HG02870 (cell line): ENCODE results near the gene INO80E.

Source experiments
- ATAC-seq: cut with Tn5 transposase; IDR thresholded peaks from one replicate; pipeline ENCODE4 v1.9.1; 2021; ENCODE audit warnings: mild to moderate bottlenecking, moderate library complexity; ENCODE audit not compliant: unreplicated experiment

INO80E gene

DNA sequence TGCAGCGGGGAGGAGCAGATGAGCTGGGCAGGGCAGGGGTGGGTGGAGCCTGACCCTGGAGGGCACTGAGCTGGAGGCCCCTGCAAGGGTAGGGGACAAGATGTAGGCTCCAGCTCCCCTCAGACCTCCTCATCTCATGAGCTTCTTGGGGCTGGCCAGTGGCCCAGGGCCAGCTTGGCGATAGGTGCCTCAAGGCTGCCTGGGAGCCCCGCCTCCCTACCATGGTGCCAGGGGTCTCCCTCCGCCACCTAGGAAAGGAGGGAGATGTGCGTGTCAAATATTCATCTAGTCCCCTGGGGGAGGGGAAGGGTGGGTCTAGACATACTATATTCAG is 4.5 kb upstream of the INO80E start:
- ATAC-seq = no peak

GRCh38 chr16:29992344-29992967 is 3.6 kb upstream of the INO80E start:
- ATAC-seq = no peak

- ATAC-seq = no peak
Measured at GRCh38 chr16:29993191-29993902, 2.7 kb upstream of the INO80E start.

DNA sequence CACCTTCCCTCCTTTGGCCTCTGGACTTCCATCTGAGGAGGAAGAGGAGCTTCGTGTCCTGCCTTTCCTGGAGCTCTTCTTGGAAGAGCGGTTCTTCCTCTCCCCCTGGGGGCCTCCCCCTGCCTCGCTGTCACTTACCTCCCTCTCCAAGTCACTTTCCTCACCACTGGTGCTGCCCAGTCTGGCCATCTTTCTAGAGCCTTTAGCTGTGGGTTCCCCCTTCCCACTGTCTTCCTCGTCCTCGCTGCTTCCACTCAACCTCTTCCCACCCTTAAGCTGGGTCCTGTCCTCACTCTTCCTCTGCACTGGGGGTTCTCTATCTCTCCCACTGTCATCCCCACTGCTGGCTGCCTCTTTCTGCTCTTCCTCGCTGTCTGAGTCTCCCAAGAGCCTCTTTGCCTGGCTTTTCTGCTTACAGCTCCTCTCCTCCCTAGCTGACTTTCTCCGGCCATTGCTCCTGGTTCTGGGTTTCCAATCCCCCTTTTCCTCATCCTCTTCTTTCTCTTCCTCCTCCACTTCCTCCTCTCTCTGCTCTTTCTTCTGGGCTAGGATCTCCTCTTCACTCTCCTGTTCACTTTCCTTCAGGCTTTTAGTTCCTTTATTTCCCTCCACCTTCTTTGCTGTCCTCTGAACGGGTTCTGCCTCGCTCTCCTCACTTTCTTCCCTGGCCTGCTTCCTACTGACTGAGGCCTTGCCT is 2.0 kb upstream of the INO80E start:
- ATAC-seq = no peak

DNA sequence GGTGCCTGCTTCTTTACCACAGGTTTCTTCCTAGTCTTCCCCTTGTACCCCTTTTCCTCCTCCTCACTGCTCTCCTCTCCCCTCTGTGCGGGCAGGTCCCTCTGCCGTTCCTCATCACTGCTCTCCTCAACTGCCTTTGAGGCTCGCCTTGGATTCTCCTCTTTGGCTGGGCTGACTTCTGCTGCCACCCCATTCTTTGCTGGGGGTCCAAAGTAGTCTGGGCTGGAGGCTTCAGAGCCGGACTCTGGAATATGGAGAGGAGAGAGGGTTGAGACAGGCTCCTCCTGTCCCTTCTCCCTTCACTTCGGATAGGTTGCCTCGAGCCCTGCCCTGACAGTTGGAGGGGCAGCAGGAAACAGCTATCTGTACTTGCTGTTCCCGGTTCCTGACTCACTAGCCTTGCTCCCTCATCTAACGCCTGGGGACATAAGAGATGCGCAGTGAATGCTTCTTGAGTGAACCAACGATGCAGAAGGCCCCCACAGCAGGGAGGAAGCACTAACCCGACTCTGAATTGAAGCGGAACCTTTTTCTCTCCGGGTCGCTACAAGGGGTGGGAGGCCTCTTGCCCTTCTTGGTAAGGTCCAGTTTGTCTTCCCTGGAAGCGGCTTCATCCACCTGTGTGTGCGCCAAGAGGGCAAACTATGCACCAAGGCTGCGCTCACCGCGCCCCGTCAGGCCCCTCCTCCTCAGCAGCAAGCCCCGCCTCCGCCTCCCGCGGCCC is 1.3 kb upstream of the INO80E start:
- no peak for ATAC-seq

- ATAC-seq = peak; percentile 44
Measured at GRCh38 chr16:29995324-29995910, 624 bp upstream of the INO80E start, which contains the start of gene HIRIP3. HIRIP3 (minus strand) TSS chr16:29995617; CDS start chr16:29995605, 12 bp downstream.

GRCh38 chr16:29996766-29997250 is 767 bp downstream of the INO80E start:
- no peak for ATAC-seq

DNA sequence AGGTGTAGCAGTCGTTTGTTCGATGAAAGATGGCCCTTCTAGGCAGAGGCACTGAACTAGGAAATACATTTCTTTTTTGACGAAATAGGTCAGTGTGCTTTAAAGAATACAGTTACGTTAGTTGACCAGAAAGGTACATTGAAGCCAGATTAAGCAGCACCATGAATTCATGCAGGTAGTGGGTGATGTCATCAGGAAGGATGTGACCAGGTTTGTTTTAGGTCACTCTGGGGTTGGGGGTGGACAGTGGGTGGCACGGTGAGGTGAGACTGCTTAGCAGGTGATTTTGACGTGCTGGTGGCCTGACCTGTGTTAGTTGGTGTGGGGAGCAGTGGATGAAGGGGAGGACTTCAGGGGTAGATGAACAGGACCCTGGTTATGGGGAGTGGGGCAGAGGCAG is 3.6 kb downstream of the INO80E start:
- ATAC-seq = no peak

DNA sequence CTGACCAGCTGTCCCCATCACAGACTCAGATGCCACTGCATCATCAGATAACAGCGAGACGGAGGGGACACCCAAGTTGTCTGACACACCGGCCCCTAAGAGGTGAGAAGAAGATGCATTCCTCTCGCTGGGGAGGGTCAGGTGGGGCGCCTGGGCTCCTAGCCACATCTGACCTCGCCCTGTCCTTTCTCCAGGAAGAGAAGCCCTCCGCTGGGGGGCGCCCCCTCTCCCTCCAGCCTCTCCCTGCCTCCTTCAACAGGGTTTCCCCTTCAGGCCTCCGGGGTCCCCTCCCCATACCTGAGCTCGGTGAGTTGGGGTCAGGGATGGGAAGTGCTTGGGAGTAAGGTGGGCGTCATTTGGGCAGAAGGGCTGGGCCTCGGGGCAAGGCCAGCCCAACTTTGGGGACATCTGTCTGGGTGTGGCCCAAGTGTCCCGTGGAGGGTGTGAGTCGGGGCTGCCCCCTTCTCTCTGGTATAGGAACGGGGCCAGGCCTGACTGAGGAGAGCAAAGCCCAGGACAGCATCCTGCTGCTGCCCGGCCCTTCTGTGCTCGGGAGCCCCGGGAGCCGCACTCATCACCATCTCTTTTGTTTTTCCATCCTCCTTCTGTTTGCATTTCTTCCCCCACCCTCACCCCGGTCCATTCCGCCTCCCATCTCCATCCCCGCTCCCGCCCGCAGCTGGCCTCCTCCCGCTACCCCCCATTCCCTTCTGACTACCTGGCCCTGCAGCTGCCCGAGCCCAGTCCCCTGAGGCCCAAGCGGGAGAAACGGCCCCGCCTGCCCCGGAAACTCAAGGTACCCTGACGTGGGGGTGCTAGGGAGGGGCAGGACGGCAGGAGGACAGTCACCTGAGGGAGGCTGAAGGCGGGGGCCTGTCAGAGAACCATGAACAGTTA is 4.9 kb downstream of the INO80E start:
- ATAC-seq = no peak

- ATAC-seq = no peak
Measured at GRCh38 chr16:30002614-30003346, 6.7 kb downstream of the INO80E start.

DNA sequence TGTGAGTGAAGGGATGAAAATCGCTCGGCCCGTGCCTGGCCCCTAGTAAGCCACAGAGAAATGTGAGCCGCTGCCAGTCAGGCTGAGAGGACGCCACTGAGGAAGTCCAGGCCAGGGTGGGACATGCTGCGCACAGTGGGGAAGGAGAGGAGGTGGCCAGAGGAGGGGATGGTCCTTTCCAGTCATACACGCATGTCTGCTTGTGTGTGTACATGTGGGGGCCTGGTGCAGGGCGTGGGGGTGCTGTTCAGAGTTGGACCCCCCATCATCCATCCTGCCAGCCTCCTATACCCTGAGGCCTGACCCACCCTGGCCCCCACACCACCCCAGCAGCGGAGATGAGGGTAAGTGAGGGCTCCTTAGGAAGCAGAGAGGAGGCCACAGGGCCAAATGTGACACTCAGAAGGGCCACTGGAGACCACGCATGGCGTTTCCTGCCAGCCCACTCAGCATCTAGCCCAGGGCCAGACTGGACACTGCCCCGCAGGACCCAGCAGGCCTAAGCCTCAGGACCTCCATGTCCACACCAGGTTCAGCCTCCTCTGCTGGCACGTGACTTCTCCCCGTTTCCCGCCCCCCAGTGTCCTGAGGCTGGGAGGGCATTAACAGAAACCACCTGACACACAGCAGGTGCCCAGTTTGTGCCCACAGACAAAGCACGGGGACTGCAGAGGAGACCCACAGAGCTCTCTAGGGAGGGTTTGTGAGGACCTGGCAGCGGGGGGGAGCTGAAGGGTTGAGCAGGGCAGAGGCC is 7.8 kb downstream of the INO80E start:
- ATAC-seq = no peak

- ATAC-seq = no peak
Measured at GRCh38 chr16:30004424-30004776, 8.4 kb downstream of the INO80E start.

- ATAC-seq = no peak
Measured at GRCh38 chr16:30004811-30005242, 8.8 kb downstream of the INO80E start.

DNA sequence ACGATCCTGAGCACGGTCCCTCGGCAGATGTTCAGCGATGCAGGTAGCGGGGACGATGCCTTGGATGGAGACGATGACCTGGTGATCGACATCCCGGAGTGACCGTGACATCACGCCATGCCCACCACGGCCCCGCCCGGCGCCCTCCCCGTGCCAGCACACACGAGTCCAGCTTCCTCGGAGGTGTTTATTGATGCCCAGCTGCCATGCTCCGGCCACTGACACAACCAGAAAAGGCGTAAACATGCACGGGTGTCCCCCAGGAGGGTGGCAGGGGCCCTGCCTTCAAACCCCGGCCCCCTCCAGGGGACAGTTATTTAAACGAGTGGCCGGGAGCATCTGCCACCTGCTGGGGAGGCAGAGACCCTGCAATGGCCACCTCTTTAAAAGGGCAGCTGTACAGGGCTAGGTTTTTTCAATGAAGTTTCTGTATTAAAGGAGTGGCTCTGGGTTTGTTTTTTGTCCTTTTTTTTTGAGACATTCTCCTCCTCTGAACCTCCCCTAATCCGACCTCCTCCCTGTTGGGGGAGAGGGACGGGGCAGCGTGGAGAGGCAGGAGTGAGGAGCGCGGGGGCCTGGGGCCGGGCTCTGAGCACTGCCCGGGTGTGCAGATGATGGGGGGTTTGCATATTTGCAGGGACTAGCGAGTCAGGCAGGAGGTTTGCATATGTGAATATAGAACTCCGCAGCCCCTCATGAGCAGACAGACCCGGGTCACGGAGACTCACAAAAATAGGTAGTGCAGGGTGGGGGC is 9.5 kb downstream of the INO80E start:
- no peak for ATAC-seq

DNA sequence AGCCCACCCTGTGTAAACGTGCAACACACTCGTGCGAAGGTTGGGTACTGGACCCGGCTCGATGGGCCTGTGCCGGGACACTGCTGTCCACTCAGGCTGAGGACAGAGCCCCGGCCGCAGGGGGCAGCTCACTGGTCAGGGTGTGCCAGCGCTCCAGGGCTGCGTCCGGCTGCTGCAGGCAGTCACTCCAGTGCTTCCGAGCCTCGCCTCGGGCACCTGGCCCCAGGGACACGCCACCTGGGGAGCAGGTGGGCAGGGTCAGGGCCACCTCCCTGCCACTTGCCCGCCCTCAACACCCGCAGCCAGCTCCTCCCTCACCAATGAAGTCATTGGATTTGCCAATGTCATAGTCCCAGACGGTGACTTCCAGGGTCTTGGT is 10.0 kb downstream of the INO80E start:
- ATAC-seq = no peak

DNA sequence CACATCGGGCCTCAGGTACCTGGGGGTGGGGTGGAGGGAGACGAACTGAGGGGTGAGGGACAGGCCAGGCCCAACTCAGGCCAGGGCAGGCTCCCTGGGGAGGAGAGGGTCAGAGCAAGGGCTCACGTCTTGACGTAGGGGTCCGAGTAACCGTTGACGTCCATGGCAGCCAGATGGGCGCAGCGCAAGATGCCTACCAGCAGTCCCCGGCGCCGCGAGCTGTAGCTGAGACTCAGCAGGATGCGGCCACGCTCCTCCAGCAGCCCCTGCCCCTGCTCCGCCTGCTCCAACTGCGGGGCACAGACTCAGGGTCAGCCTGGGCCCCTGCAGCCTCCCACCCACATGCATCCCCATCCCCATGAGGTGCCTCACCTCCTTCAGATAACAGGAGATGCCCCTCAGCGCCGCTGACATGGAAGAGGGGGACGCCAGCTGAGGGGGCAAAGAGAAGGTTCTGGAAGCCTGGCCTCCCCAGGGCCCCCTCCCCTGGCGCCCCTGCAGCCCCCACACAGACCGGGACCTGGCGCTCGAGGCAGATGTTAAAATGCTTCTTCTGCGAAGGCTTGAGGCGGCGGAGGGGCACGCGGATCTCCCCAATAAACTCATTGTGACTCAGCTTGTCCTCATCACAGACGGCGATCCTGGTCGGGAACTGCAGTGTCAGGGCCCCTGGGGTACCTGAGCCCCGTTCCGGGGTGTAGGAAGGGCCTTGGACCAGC is 10.8 kb downstream of the INO80E start:
- no peak for ATAC-seq

DNA sequence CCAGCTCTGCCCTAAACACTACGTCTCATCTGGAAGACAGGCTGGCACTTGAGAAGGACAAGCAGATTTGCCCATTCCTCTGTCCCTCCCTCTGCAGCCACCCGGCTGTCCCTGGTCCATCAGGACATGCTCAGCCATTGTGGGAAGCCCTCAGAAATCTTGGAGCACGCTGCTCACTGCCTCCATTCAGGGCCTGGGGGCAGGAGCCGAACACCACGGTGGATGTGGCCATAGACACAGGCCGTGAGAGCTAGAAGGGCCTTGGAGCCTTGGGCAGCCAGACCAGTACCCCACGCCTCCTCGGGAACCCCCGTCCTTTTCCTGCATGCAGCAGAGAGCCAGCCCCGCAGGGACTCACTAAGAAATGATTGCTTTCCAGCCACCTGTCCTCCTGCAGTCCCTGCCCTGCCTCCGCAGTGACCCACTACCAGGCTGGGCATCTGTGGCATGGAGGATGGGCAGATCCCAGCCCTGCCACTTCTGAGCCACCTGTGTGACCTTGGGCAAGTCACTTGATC is 11.4 kb downstream of the INO80E start:
- ATAC-seq = no peak
